Pulmonary artery endothelial cell (primary cell): Measurements from ENCODE around the gene PIH1D1. TPM values are rescaled to one million over a fixed set of nuclear protein-coding genes. Genes with fewer than 3 reads are reported as not detected.

Experiments
- total RNA-seq: library from RNA; depleted of rRNA; stranded (reverse); fragments of >200 nt; gene quantifications from 2 replicates; pipeline ENCODE4 v1.2.3, GENCODE V29; 2014

PIH1D1 gene
- total RNA-seq, 1 donor from 2014 or later: 170 TPM

Other genes starting within 250 kb of the PIH1D1 start
- 0.07 and 0.13 TPM in 2 replicates for gene SLC6A16, start 126.6 kb downstream of the PIH1D1 start, total RNA-seq
- not detected in 2 replicates for gene CD37, start 116.4 kb downstream of the PIH1D1 start, total RNA-seq
- gene TEAD2, start 89.4 kb downstream of the PIH1D1 start, total RNA-seq: 46.0 and 46.5 TPM in 2 replicates
- 0.14 TPM in 1 of 2 replicates, not detected in the other for gene DKKL1, start 87.9 kb downstream of the PIH1D1 start, total RNA-seq
- gene KASH5, start 63.6 kb downstream of the PIH1D1 start, total RNA-seq: not detected in 2 replicates
- gene PTH2, start 28.4 kb downstream of the PIH1D1 start, total RNA-seq: not detected in 2 replicates
- not detected in 2 replicates for gene GFY, start 26.4 kb downstream of the PIH1D1 start, total RNA-seq
- gene SLC17A7, start 10.3 kb downstream of the PIH1D1 start, total RNA-seq: 0.04 TPM in 1 of 2 replicates, not detected in the other
- 54.9 and 58.8 TPM in 2 replicates for gene ALDH16A1, start 1.4 kb upstream of the PIH1D1 start, total RNA-seq
- gene FLT3LG, start 22.4 kb upstream of the PIH1D1 start, total RNA-seq: 1.6 and 2.4 TPM in 2 replicates
- 2,556 and 3,423 TPM in 2 replicates for gene RPL13A, start 35.8 kb upstream of the PIH1D1 start, total RNA-seq
- 1,813 and 2,923 TPM in 2 replicates for gene RPS11, start 44.6 kb upstream of the PIH1D1 start, total RNA-seq
- 59.5 and 85.5 TPM in 2 replicates for gene FCGRT, start 60.8 kb upstream of the PIH1D1 start, total RNA-seq
- 101 and 237 TPM in 2 replicates for gene RCN3, start 76.2 kb upstream of the PIH1D1 start, total RNA-seq
- 107 and 113 TPM in 2 replicates for gene NOSIP, start 128.7 kb upstream of the PIH1D1 start, total RNA-seq
- gene PRRG2, start 129.5 kb upstream of the PIH1D1 start, total RNA-seq: 3.1 and 4.1 TPM in 2 replicates
- 1.8 and 2.0 TPM in 2 replicates for gene PRR12, start 139.4 kb upstream of the PIH1D1 start, total RNA-seq
- 45.8 and 54.9 TPM in 2 replicates for gene RRAS, start 188.3 kb upstream of the PIH1D1 start, total RNA-seq
- 10.7 and 12.0 TPM in 2 replicates for gene SCAF1, start 190.4 kb upstream of the PIH1D1 start, total RNA-seq
- 51.4 and 85.1 TPM in 2 replicates for gene IRF3, start 214.0 kb upstream of the PIH1D1 start, total RNA-seq
- 6.8 and 11.4 TPM in 2 replicates for gene BCL2L12, start 214.1 kb upstream of the PIH1D1 start, total RNA-seq
- gene PRMT1, start 225.5 kb upstream of the PIH1D1 start, total RNA-seq: 476 and 582 TPM in 2 replicates
- gene ADM5, start 237.8 kb upstream of the PIH1D1 start, total RNA-seq: 0.40 and 0.74 TPM in 2 replicates
- 20.0 and 24.7 TPM in 2 replicates for gene CPT1C, start 239.3 kb upstream of the PIH1D1 start, total RNA-seq